GM21367 (cell line): Measurements from ENCODE around the gene HIPK3.
A peak's percentile ranks its signal among the peaks of the same experiment; 100 is the strongest.
"Not testable (repeated sequence)": the region's sequence is repeated elsewhere in the genome, so short reads cannot be mapped to it uniquely, and the experiment has no call there.

Experiments
- ATAC-seq: cut with Tn5 transposase; IDR thresholded peaks from one replicate; pipeline ENCODE4 v1.9.1; 2021; ENCODE audit not compliant: unreplicated experiment

The HIPK3 gene

DNA sequence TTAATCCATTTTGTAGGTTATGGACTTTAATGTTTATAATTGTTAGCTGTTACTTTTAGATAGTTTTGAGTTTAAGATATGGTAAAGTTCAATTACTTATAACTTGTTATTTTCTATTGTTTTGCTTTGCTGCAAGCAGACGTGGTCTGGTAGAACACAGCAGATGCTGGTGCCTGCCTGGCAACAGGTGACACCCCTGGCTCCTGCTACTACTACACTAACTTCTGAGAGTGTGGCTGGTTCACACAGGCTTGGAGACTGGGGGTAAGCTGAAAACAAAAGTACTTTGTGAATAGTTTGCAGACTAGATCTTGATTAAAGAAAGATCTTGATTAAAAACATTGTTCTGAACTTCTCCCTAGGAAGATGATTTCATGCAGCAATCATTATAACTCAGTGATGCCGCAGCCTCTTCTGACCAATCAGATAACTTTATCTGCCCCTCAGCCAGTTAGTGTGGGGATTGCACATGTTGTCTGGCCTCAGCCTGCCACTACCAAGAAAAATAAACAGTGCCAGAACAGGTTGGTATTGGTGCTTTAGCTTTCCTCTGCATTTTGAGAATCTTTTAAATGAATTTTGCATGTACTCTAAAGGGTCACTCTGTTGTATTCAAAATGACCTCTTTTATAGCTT is 90.4 kb downstream of the HIPK3 start:
- no peak for ATAC-seq

DNA sequence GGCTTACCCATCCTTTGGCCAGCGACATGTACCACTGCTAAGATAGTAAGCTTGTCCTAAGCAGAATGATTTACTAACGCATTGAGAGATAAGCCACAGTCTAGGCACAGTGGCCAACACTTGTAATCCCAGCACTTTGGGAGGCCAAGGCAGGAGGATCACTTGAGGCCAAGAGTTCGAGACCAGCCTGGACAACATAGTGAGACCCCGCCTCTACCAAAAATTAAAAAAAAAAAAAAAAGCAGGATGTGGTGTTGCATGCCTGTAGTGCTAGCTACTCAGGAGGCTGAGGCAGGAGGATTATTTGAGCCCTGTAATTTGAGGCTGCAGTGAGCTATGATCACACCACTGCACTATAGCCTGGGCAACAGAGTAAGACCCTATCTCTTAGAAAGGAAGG is 93.1 kb downstream of the HIPK3 start:
- no peak for ATAC-seq

DNA sequence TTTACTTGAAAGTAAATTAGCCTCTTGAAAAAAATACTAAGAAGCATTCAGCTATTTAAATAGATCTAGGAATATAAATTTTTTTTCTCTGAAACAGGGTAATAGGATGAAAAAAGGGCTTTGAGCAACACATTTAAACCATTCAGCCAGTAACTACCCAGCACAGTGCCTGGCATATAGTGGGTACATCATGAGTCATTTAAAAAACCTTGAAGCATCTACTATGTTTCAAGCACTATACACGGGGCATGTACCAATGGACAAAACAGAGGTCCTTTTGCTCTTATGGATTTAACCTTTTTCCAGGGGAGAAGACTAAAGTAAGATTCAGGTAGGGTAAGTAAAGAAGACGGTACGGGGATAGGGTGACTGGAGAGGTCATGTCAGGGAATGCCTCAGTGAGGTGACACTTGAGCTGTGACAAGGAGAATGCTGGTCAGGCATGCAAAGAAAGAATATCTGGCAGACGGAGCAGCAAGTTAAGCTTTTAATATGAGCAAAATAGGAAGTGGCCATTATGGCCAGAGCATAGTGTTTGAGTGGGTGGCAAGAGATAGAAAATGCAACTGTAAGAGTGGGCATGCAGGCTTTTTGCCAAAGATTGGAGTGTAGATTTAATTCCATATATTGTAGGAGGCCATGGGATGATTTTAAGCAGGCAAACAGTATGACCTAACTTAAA is 101.1 kb downstream of the HIPK3 start:
- ATAC-seq, result no peak

DNA sequence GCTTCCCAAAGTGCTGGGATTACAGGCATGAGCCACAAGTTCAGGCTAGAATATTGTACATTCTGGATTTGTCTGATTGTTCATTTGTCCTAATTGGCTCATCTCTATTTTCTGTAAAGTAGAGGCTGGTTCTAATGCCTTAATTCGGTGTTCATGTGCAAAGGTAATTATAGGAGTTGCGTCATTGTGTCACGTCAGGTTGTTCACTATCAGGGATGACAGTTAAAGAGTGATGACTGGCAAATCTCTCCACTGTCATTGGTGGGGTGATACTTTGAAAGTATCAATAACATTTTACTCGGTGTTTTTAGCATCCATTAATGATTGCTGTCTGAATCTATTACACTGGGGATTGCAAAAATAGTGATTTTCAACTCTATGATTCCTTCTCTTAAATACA is 103.5 kb downstream of the HIPK3 start:
- no peak for ATAC-seq

DNA sequence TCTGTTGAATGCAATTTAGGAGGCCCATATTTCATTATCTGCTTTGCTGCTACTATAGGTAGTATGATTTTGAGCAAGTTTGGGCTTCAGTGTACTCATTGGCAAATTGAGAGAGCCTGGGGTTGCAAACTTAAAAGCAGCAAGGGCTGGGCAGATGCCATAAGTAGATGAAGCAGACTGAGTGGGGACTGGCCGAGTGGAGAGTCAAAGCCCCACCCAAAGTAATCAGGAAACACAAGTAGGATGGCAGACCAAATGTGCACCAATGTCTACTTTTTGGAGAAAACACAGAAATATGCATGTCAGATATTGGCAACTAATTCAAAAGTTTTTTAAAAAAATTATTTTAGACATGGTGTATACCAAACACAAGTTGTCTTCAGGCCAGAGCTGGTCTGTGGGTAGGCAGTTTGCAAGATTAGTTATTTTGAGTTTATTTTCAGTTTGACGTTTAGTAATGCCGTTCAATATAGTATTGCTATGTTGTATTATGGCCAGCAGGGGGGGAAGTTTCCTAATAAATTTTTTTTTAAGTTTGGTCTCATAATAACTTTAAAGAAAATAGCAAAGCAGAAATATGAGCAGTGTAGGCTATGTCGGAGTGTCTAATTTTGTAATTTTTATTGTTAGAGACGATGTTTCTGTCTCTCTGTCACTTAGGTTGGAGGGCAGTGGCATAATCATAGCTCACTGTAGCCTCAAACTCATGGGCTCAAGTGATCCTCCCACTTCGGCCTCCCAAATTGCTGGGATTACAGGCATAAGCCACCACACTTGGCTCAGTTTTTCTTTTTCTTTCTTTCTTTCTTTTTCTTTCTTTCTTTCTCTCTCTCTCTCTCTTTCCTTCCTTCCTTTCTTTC is 105.1 kb downstream of the HIPK3 start:
- ATAC-seq, result no peak

DNA sequence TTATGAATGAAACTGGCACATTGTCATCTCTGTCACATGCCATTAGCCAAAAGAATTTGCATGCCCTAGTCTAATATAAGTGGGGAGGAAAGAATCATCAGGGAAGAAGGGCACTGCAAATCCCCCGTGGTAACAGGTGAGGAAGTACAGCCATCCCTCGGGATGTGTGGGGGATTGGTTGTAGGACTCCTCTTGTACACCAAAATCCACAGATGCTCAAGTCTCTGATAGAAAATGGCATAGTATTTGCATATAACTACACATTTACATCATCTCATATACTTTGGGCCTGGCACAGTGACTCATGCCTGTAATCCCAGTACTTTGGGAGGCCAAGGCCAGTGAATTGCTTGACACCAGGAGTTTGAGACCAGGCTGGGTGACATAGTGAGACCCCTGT is 109.7 kb downstream of the HIPK3 start:
- ATAC-seq, result no peak

DNA sequence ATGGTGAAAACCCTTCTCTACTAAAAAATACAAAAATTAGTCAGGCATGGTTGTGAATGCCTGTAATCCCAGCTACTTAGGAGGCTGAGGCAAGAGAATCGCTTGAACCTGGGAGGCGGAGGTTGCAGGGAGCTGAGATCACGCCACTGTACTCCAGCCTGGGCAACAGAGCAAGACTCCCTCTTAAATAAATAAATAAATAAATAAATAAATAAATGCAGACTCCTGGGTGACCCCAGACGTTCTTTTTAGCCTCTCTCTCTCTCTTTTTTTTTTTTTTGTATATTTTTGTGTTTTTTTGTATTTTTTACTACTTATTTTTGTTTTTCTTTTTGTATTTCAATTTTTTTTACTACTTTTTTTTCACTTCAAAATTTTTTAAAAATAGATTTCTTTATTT is 111.3 kb downstream of the HIPK3 start:
- ATAC-seq, result not testable (repeated sequence)

DNA sequence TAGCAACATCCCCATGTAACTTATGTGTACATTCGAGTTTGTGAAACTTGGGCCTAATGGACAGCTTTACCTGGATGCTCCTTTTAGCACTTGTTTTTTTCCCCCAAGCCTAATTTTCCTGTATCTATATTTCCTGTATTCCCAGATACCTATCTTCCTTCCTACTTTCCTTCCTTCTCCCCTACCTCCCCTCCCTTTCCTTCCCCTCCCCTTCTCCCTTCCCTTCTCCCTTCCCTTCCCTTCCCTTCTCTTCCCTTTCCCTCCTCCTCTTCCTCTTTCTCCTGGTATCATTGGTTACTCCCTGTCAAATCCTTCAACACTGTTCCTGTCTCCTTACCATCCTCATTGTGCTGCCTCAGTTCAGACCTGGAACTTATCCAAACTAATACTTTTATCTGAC is 111.8 kb downstream of the HIPK3 start:
- no peak for ATAC-seq

DNA sequence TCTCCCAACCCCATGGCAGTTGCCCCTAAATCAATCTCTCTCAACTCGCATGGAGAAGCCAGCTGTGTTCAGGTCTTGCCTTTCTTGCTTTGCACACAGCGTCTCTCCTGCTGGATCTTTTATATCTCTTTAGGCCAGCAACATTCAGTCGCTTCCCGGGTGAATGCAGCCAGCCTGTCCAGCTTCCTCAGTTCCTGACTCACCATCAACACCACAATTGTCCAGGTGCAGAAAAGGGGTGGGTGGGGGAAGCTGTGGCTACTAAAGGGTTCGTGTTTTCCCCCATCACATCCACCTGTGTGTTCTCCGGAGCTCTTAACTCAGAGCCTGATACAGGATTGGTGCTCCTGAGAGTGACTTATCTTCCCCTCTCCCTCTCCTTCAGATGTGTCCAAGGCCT is 116.5 kb downstream of the HIPK3 start:
- ATAC-seq, result no peak

DNA sequence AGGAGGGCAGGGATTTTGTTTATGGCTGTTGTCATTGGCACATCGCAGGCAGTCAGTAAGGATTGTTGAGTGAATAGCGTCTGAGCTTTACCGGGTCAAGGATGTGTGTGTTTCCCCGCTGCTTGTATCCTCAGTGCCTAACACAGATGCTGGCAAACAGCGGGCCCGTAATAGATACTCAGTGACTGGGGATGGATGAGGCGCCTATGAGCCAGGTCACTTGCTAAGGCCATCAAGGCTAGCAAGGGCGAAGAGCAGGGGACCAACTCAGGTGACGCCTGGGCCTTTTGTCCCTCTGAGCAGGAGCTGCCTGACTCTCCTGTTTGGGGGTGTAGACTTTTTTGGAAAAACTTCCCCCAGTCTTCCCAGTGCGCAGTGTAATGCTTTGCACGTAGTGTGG is 118.1 kb downstream of the HIPK3 start:
- no peak for ATAC-seq

DNA sequence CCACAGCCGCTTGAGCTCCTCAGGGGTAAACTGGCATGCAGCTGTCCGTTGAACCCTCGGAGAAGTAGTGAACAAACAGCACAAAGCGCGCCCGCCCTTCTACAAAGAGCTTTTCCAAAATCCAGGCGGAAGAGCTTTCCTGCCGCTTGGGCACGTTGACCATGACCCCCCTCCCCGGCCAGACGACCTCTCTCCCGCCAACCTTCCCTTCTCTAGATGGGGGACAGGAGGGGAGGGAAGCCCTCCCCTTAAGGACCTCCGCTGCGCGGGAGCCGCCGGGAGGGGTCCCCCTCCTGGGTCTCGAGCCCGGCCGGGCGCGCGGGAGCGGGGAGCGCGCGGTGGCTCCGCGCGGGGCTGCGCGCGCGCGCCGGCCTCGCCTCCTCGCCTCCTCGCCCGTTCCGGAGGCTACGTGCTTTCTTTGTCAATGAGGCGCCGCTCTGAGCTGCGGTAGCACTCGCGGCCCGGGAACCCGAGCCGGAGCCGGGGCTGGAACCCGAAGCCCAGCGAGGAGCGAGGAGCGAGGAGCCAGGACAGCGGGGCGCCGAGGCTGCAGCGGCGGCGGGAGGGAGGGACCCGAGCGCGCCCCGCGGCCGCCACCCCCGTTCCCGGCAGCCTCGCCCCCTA is 118.6 kb downstream of the HIPK3 start, which contains the start of gene KIAA1549L:
TSS of gene KIAA1549L (plus strand) at position 421 of the 624 bp plus-strand sequence.
- no peak for ATAC-seq

DNA sequence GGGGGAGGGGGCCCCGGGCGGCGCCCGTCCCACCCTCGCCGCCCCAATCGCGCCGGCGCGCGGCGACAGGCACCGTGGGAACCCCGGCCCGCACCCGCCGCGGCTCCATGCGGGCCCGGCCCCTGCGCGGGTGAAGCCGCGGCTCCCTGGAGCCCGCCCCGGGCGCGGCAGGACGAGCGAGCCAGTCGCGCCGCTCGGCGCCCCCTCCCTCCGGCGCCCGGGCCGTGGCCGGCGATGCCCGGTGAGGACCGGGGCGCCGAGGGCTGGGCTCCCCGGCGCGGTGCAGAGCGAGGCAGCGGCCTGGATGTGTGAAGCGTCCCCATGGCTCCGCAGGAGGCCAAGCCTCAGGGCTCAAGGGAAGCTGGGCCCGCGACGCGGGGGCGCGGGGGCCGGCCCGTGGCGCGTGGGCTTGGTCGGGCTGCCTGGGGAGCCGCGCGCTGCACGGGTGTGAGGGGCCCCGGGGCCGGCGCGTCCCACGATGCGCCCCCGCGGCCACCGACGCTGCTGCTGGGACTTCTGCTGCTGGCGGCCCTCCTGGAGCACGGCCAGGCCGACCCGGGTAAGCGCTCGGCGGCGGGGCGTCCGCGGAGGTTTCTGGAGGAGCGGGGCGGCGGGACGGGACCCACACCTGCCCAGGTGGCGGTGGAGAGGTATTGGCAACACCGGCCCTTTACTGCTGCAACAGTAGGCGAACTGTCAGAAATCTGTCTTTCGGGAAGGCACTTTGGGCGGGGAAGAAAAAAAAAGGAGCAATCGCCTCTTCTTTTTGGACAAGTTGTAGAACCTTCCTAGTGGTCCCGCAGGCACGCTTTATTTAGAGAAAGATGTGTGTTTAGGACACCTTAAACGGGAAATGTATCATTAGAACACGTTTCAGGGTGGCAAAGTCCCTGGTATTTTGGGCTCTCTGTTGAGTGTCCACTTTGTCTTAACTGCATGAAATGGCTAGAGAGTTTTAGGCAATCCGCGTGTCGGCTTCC is 119.4 kb downstream of the HIPK3 start:
- no peak for ATAC-seq

DNA sequence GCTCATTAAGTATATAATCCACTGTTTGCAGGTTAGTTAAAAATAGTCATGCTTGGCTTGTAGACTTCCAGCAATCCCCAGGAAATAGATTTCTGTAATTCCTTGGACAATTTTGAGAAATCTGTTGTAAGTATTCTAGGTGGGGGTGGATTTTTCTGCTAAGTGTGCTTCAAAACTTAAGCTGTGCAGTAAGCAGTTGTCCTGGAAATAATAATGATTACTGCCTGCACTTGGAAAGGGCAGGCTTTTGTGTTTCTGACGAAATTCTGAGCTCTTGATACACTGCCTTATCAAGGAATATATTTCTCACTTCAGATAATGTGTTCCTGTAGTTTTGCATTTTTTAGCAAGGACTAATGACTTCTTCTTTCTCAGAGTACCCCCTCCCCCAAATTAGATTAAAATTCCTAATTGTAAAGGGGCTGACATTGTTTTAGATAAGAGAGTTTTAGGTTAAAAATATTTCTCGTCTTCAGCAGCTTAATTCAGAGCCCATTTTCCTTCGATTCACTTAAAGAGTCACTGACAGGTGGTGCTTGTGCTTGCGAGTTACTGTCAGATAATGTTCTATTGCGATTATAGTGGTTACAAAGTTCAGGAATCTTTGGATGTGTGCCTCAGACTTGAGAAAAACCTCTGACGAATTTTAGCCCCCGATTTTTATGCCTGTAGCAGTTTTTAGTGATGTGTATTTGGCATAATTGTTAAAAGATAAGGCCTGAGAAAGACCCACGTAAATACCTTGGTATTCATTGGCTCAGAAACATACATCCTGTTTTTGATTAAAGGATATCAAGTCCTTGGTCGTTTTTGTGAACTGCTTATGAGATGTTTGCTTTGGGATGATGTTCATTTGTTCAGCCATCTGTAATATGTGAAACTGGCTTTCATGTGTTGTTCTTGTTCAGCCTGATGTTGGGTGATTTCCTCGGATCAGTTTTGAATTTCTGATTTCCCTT is 120.5 kb downstream of the HIPK3 start:
- ATAC-seq, result no peak

DNA sequence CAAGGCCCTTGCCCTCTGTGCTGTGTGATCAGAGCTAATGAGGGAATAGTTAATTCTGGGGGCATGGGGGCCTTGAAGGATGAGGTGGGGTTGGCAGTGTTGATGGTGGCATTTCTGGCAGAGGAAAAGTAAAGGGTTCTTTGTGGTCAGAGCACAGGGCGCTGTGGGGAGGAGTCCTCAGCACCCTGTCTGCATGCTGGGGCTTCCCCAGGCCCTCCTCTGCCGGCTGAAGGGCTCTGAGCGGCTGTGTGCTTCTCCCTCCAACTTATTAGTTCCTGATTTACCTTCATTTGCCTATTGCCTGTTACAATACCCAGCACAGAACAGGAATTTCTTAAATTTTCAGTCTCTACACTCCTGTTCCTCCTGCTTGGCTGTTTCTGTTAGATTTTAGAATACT is 122.8 kb downstream of the HIPK3 start:
- no peak for ATAC-seq

DNA sequence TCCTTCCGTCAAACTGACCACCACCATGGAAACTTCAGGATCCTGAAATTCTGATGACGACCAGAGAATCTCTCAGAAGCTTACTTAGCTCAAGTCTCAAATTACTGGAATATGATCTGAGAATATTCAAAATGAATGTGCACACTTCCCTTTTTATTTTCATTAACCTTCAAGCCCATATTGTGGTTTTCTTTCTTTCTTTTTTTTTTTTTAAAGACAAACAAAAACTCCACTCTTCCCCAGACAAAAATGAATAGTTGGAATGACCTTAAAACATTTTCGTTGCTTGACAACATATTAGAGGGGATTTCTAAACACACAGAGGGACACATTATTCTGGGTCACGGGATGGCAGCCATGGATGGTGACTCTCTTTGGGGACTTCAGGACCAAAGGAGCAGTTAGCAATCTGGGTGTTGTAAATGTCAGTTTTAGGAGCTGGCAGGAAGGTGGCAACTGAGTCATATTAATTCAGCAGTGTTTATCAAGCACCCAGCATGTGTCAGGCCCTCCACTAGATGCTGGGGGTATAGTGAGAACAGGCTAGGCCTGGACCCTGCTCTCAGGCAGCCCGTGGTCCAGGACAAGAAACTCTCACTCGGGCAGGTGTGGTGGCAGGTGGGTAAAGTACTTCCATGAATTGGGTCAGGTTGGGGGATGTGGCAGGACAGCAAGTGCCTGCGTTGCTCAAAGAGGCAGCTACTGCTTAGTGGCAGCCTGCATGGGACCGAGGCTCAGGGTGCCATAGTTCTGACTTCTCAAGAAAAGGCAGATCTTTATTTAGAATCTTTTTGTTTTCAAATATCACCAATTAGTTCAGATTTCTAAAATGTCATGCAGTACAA is 126.1 kb downstream of the HIPK3 start:
- ATAC-seq, result no peak

DNA sequence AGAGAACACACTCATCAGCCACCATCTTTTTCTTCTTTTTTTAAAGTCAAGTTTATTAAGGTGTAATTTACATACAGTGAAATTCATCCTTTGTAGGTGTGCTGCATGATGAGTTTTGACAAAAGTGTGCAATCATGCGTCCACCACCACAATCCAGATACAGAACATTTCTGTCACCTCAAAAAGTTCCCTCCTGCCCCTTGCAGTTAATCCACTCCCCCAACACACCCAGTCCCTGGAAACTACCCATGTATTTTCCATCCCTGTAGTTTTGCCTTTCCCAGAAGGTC is 126.7 kb downstream of the HIPK3 start:
- ATAC-seq, result no peak

DNA sequence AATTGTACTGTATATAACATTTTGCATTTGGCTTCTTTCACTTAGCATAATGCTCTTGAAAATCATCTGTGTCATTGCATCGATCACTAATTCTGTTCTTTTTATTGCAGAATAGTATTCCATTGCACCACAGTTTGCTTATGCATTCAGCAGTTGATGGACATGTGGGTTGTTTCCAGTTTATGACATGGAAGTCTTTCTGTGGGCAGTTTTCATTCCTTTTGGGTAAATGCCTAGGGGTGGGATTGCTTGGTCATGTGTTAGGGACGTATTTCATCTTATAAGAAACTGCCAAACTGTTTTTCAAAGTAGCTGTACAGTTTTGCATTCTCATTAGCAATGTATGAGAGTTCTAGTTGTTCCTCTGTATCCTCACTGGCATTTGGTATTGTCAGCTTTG is 127.0 kb downstream of the HIPK3 start:
- ATAC-seq, result no peak

DNA sequence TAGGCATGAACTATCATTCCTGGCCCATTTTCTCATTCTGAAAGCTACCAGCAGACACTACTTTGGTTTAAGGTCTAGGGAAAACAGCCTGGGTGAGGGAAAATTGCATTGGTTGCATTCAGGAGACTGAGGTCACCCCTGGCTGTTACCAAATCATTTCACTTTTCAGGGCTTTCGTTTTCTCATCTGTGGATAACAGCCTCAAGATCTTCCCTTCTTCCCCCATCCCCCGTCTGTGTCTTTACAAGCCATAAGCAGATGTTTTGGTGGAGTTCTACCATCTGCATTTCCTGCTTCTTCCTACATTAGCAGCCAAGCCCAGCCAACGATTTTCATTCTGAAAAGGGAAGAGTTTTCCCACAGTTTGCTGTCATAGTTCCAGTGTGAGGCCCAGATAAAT is 130.4 kb downstream of the HIPK3 start:
- no peak for ATAC-seq

DNA sequence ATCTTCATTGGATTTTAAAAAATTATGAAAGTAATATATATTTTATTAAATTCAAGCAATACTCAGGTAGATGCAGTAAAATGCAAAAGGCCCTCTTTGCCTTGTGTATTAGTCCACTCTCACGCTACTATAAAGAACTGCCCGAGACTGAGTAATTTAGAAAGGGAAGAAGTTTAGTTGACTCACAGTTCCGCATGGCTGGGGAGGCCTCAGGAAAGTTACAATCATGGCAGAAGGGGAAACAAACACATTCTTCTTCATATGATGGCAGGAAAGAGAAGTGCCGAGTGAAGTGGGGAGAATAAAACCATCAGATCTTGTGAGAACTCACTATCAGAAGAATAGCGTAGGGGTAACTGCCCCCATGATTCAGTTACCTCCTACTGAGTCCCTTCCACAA is 130.8 kb downstream of the HIPK3 start:
- peak; percentile 38 for ATAC-seq
